Glutamatergic neuron (in vitro differentiated cells): ENCODE results near the gene AQP7. TPM values are rescaled to one million over a fixed set of nuclear protein-coding genes. Genes with fewer than 3 reads are reported as not detected.

Source experiments
- DNase-seq: peaks from one replicate; pipeline ENCODE4 v3.0.0; 2022
- H3K27ac Mint-ChIP-seq: one replicate; pipeline ENCODE4 v1.8.0; 2020; ENCODE audit warnings: mild to moderate bottlenecking, mixed read lengths, inconsistent platforms; ENCODE audit not compliant: unreplicated experiment
- H3K27me3 Mint-ChIP-seq: one replicate; pipeline ENCODE4 v1.8.0; 2020; ENCODE audit warnings: mild to moderate bottlenecking, moderate library complexity, mixed read lengths, inconsistent platforms; ENCODE audit not compliant: unreplicated experiment
- H3K36me3 Mint-ChIP-seq: one replicate; pipeline ENCODE4 v1.8.0; 2020; ENCODE audit warnings: mild to moderate bottlenecking, mixed read lengths, inconsistent platforms; ENCODE audit not compliant: unreplicated experiment
- H3K4me1 Mint-ChIP-seq: one replicate; pipeline ENCODE4 v1.8.0; 2020; ENCODE audit warnings: mild to moderate bottlenecking, low read depth, mixed read lengths, inconsistent platforms; ENCODE audit not compliant: unreplicated experiment
- H3K4me3 Mint-ChIP-seq: one replicate; pipeline ENCODE4 v1.8.0; 2020; ENCODE audit warnings: mild to moderate bottlenecking, mixed read lengths, inconsistent platforms; ENCODE audit not compliant: unreplicated experiment
- H3K9me3 Mint-ChIP-seq: one replicate; pipeline ENCODE4 v1.8.0; 2020; ENCODE audit warnings: mild to moderate bottlenecking, moderate library complexity, mixed read lengths, inconsistent platforms; ENCODE audit not compliant: unreplicated experiment
- CTCF ChIP-seq: fragments of 200-600 bp; sonication (generic); IDR thresholded peaks from one replicate; pipeline ENCODE4 v1.5.0; 2021; ENCODE audit not compliant: partially characterized antibody, unreplicated experiment
- total RNA-seq: library from RNA; stranded (reverse); fragmentation: NEBNext Ultra II Directional; extraction: Animal tissue kit (Norgen Biotek cat#: 25700); gene quantifications from one replicate; pipeline ENCODE4 v1.2.1, GENCODE V29; 2021; ENCODE audit not compliant: unreplicated experiment

AQP7 gene
- total RNA-seq, 1 donor from 2014 or later: not detected

- H3K27me3 Mint-ChIP-seq: no peaks in the 10 kb centered on the region
Measured at GRCh38 chr9:33354651-33355211, 47.6 kb downstream of the AQP7 start.

GRCh38 chr9:33351547-33351946 is 50.8 kb downstream of the AQP7 start:
- Mint-ChIP-seq H3K4me1 (peaks cover 6% of the 10 kb centered on the region), H3K9me3 (no peaks in the 10 kb centered on the region), H3K27me3 (no peaks in the 10 kb centered on the region), H3K27ac (no peak overlapping the region), H3K4me3 (no peak overlapping the region), H3K36me3 (peaks cover 11% of the 10 kb centered on the region)
- no peak for TF ChIP-seq CTCF
- no peak for DNase-seq

More at GRCh38 chr9:33354651-33355211, 47.6 kb downstream of the AQP7 start:
- H3K27ac Mint-ChIP-seq: no peak overlapping the region
- H3K4me1 Mint-ChIP-seq: peaks cover 6% of the 10 kb centered on the region
- no peak overlapping the region for H3K4me3 Mint-ChIP-seq
- DNase-seq: no peak
- H3K9me3 Mint-ChIP-seq: no peaks in the 10 kb centered on the region
- H3K36me3 Mint-ChIP-seq: no peaks in the 10 kb centered on the region
- no peak for TF ChIP-seq CTCF

- Mint-ChIP-seq H3K9me3 (no peaks in the 10 kb centered on the region), H3K4me1 (peaks cover 6% of the 10 kb centered on the region), H3K27ac (no peak overlapping the region), H3K4me3 (no peak overlapping the region), H3K27me3 (no peaks in the 10 kb centered on the region), H3K36me3 (peaks cover 19% of the 10 kb centered on the region)
- no peak for TF ChIP-seq CTCF
- DNase-seq: no peak
Measured at GRCh38 chr9:33350310-33350709, 52.1 kb downstream of the AQP7 start.

GRCh38 chr9:33349743-33350142 is 52.6 kb downstream of the AQP7 start:
- H3K4me3 Mint-ChIP-seq: no peak overlapping the region
- no peak for DNase-seq
- H3K27me3 Mint-ChIP-seq: no peaks in the 10 kb centered on the region
- H3K27ac Mint-ChIP-seq: no peak overlapping the region
- no peak for TF ChIP-seq CTCF
- peaks cover 19% of the 10 kb centered on the region for H3K36me3 Mint-ChIP-seq
- H3K9me3 Mint-ChIP-seq: no peaks in the 10 kb centered on the region
- peaks cover 6% of the 10 kb centered on the region for H3K4me1 Mint-ChIP-seq

- Mint-ChIP-seq H3K36me3 (peaks cover 19% of the 10 kb centered on the region), H3K9me3 (no peaks in the 10 kb centered on the region), H3K27ac (no peak overlapping the region), H3K4me3 (no peak overlapping the region), H3K27me3 (no peaks in the 10 kb centered on the region), H3K4me1 (no peaks in the 10 kb centered on the region)
- no peak for TF ChIP-seq CTCF
- DNase-seq: no peak
Measured at GRCh38 chr9:33348998-33349397, 53.4 kb downstream of the AQP7 start.
